ENCODE results near the gene NPFF. TPM values are rescaled to one million over a fixed set of nuclear protein-coding genes. Genes with fewer than 3 reads are reported as not detected.

NPFF gene
- total RNA-seq, 2 donors from 2014 or later = 9.1 TPM; not detected in 1

DNA sequence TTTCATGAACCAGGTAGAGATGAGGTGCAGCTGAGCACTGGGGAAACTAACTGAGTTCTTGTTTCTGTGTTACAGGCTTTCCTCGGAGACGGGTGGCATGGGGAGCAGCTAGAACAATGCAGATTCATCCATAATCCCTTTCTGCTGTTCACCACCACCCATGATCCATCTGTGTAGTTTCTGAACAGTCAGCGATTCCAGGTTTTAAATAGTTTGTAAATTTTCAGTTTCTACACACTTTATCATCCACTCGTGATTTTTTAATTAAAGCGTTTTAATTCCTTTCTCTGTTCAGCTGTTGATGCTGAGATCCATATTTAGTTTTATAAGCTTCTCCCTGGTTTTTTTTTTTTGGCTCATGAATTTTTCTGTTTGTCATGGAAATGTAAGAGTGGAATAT is 28.0 kb downstream of the NPFF start:
- Histone ChIP-seq H3K4me1 (ENCODE audit: control insufficient read depth in 1 of 2, low read depth in 2 of 2) (peaks cover 5 to 22% of the 10 kb centered on the region in 2 donors), H3K27me3 (replicated peaks; ENCODE audit: insufficient read depth) (no peaks in the 10 kb centered on the region), H3K36me3 (peaks cover 88% of the 10 kb centered on the region), H3K4me3 (no peak overlapping the region), H3K27ac (peak overlapping the region in 1 of 2 donors; percentile 23), H3K9me3 (no peaks in the 10 kb centered on the region)
- DNase-seq (ENCODE audit: low spot score) (no peak), ATAC-seq (ENCODE audit: insufficient number of reproducible peaks, low FRiP score, low read depth) (no peak)
- TF ChIP-seq, protein P1, sequence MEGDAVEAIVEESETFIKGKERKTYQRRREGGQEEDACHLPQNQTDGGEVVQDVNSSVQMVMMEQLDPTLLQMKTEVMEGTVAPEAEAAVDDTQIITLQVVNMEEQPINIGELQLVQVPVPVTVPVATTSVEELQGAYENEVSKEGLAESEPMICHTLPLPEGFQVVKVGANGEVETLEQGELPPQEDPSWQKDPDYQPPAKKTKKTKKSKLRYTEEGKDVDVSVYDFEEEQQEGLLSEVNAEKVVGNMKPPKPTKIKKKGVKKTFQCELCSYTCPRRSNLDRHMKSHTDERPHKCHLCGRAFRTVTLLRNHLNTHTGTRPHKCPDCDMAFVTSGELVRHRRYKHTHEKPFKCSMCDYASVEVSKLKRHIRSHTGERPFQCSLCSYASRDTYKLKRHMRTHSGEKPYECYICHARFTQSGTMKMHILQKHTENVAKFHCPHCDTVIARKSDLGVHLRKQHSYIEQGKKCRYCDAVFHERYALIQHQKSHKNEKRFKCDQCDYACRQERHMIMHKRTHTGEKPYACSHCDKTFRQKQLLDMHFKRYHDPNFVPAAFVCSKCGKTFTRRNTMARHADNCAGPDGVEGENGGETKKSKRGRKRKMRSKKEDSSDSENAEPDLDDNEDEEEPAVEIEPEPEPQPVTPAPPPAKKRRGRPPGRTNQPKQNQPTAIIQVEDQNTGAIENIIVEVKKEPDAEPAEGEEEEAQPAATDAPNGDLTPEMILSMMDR (IDR thresholded peaks at IDR 0.05) = no peak

DNA sequence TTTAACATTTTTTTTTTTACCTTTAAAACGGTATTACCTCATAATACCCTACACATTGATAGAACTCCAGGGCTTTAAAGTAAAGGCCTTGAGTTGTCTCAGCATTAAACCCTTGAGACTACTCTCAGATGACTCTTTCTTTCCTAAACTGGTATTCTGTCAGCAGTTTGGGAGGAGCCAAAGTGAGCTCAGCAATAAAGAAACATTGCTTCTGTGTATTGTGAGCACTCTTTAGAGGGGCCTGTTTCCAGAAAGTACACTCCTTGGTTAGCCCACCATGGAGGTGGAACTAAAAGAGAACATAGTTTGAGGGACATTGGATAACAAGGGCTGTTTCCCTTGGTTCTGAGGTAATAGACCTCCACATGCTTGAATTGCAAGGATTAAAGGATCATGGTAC is 28.4 kb downstream of the NPFF start:
- peak overlapping the region; percentile 18 to 23 for H3K27ac ChIP-seq
- H3K27me3 ChIP-seq (replicated peaks; ENCODE audit: insufficient read depth) = no peaks in the 10 kb centered on the region
- no peaks in the 10 kb centered on the region for H3K9me3 ChIP-seq
- H3K4me1 ChIP-seq (ENCODE audit: control insufficient read depth in 1 of 2, low read depth in 2 of 2) = peaks cover 7 to 27% of the 10 kb centered on the region in 2 donors
- TF ChIP-seq, protein P1 (IDR thresholded peaks at IDR 0.05) = no peak
- no peak overlapping the region for H3K4me3 ChIP-seq
- no peak for DNase-seq (ENCODE audit: low spot score)
- no peak for ATAC-seq (ENCODE audit: insufficient number of reproducible peaks, low FRiP score, low read depth)
- peaks cover 88% of the 10 kb centered on the region for H3K36me3 ChIP-seq

DNA sequence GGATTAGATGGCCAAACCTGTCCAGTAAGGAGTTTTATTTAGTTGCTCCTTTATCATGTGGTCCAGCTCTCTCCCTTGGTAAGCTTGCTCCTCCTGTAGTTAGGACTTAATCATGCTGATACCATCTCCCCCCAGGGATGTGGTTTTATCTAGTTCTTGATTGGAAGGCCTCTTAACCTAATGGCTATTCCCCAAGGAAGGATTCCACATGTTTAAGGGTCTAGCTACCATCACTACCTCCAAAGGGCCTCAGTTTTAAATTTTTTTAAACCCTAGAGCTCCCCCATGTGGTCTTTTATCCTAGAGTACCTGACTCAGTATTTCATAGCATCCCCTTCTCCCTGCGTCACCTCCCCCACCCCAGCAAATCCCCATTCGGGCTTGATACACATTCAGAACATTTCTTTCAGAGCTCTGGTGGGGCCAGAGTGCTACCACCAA is 30.5 kb downstream of the NPFF start:
- TF ChIP-seq, protein P1 (IDR thresholded peaks at IDR 0.05) = no peak
- H3K27ac ChIP-seq = peak overlapping the region; percentile 8 to 29
- H3K4me1 ChIP-seq (ENCODE audit: control insufficient read depth in 1 of 2, low read depth in 2 of 2) = peaks cover 13 to 41% of the 10 kb centered on the region in 2 donors
- H3K27me3 ChIP-seq (replicated peaks; ENCODE audit: insufficient read depth) = no peaks in the 10 kb centered on the region
- H3K9me3 ChIP-seq = no peaks in the 10 kb centered on the region
- H3K36me3 ChIP-seq = peaks cover 80% of the 10 kb centered on the region
- H3K4me3 ChIP-seq = no peak overlapping the region
- ATAC-seq (ENCODE audit: insufficient number of reproducible peaks, low FRiP score, low read depth) = no peak
- no peak for DNase-seq (ENCODE audit: low spot score)

DNA sequence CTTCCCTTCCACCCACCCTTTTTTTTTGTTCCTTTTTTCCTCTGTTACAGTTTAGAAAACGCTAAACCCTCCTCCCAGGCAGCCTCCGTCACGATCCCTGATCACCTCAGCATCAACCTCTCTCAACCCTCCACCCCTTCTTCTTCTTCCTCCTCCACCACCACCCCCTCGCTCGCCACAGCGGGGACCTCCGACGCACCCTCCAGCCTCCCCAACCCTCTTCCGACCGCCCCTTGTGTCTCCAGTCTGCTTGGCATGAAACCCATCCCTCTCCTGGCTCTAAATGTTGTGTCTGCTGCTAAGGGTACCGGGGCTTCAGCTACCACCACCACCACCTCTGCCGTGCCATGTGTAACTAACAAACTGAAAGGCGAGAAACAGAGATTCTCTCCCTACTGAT is 32.5 kb downstream of the NPFF start:
- Histone ChIP-seq H3K27me3 (replicated peaks; ENCODE audit: insufficient read depth) (no peaks in the 10 kb centered on the region), H3K4me1 (ENCODE audit: control insufficient read depth in 1 of 2, low read depth in 2 of 2) (peaks cover 13 to 41% of the 10 kb centered on the region in 2 donors), H3K36me3 (peaks cover 76% of the 10 kb centered on the region), H3K9me3 (no peaks in the 10 kb centered on the region), H3K27ac (peak overlapping the region in 1 of 2 donors; percentile 26), H3K4me3 (no peak overlapping the region)
- no peak for ATAC-seq (ENCODE audit: insufficient number of reproducible peaks, low FRiP score, low read depth)
- DNase-seq (ENCODE audit: low spot score) = no peak
- TF ChIP-seq, protein P1 (IDR thresholded peaks at IDR 0.05) = no peak

DNA sequence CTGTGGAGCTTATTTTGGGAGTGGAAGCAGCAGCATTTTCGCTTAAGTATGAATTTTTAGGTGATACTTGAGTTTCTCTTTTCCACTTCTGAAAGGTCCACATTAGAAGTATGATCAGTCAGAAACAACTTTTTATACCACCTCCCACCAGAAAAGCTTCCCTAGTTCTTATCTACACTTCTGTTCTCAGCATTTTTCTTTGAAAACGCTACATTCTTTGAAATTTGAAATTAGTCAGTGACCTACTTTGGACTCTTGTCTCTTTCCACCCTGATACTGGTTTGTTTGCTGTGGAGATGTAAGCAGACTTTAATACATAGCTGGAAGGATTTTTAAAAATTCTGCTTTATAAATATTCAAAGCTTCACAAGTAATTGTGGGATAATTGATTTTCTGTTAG is 33.2 kb downstream of the NPFF start:
- H3K36me3 ChIP-seq = peaks cover 77% of the 10 kb centered on the region
- DNase-seq (ENCODE audit: low spot score) = no peak
- no peak overlapping the region for H3K4me3 ChIP-seq
- TF ChIP-seq, protein P1 (IDR thresholded peaks at IDR 0.05) = no peak
- no peak for ATAC-seq (ENCODE audit: insufficient number of reproducible peaks, low FRiP score, low read depth)
- no peaks in the 10 kb centered on the region for H3K9me3 ChIP-seq
- no peaks in the 10 kb centered on the region for H3K27me3 ChIP-seq (replicated peaks; ENCODE audit: insufficient read depth)
- peaks cover 13 to 41% of the 10 kb centered on the region in 2 donors for H3K4me1 ChIP-seq (ENCODE audit: control insufficient read depth in 1 of 2, low read depth in 2 of 2)
- H3K27ac ChIP-seq = peak overlapping the region in 1 of 2 donors; percentile 26
